A673 (cell line): Measurements from ENCODE around the gene ZMYND19. TPM values are rescaled to one million over a fixed set of nuclear protein-coding genes. Genes with fewer than 3 reads are reported as not detected.
"Not testable (repeated sequence)": the region's sequence is repeated elsewhere in the genome, so short reads cannot be mapped to it uniquely, and the experiment has no call there.

Experiments
- BruUV-seq: library from RNA; stranded (reverse); fragments of 400-500 nt; replicated peaks from 2 replicates; lab custom pipeline; 2021; lab: Mats Ljungman, UMichigan
- CTCF ChIA-PET: fragments of 300-600 bp; sonication (Branson Sonifier 250); formaldehyde crosslinking; loops from one replicate; lab custom pipeline; 2022; ENCODE audit warnings: antibody characterized with exemption; lab: Charles Lee
- POLR2A ChIA-PET: fragments of 300-600 bp; sonication (Branson Sonifier 250); formaldehyde crosslinking; loops from one replicate; lab custom pipeline; 2022; ENCODE audit warnings: antibody characterized with exemption; ENCODE audit not compliant: low non-redundant PET; lab: Charles Lee
- DNase-seq: peaks from one replicate; pipeline ENCODE4 v3.0.0-alpha.2; 2015; ENCODE audit warnings: low spot score
- H3K27ac ChIP-seq: fragments of 200-600 bp; sonication (generic); 2 replicates; pipeline ENCODE4 v1.5.1; 2016; ENCODE audit warnings: mixed run types, low read depth, mild to moderate bottlenecking, mixed read lengths, antibody characterized with exemption, low read length; ENCODE audit not compliant: poor library complexity, severe bottlenecking
- H3K27me3 ChIP-seq: fragments of 200-600 bp; sonication (generic); replicated peaks from 2 replicates; pipeline ENCODE4 v1.6.1; 2017; ENCODE audit warnings: mixed run types, low read depth, mild to moderate bottlenecking, mixed read lengths, antibody characterized with exemption, low read length; ENCODE audit not compliant: insufficient read depth, poor library complexity
- H3K36me3 ChIP-seq: fragments of 200-600 bp; sonication (generic); 2 replicates; pipeline ENCODE4 v1.6.1; 2016; ENCODE audit warnings: mixed run types, mild to moderate bottlenecking, mixed read lengths, antibody characterized with exemption, low read length; ENCODE audit not compliant: insufficient read depth, poor library complexity, severe bottlenecking
- H3K4me1 ChIP-seq: fragments of 200-600 bp; sonication (generic); 2 replicates; pipeline ENCODE4 v1.6.1; 2017; ENCODE audit warnings: mixed run types, mild to moderate bottlenecking, mixed read lengths, antibody characterized with exemption, low read length; ENCODE audit not compliant: insufficient read depth, poor library complexity, severe bottlenecking
- H3K4me3 ChIP-seq: fragments of 200-600 bp; sonication (generic); 2 replicates; pipeline ENCODE4 v1.5.1; 2016; ENCODE audit warnings: low read depth, mixed run types, mild to moderate bottlenecking, mixed read lengths, low read length; ENCODE audit not compliant: poor library complexity, severe bottlenecking
- H3K9me3 ChIP-seq: fragments of 200-600 bp; sonication (generic); 2 replicates; pipeline ENCODE4 v1.6.1; 2016; ENCODE audit warnings: mixed run types, low read depth, mild to moderate bottlenecking, mixed read lengths, antibody characterized with exemption, low read length; ENCODE audit not compliant: poor library complexity, severe bottlenecking
- CTCF ChIP-seq: fragments of 300-800, 200-600 bp; sonication (generic); conservative IDR thresholded peaks from 2 replicates; pipeline ENCODE4 v1.5.1; 2017; ENCODE audit warnings: low read depth, mild to moderate bottlenecking, antibody characterized with exemption, low read length, moderate library complexity, mixed read lengths
- EZH2 ChIP-seq: fragments of 200-600 bp; sonication (generic); IDR thresholded peaks from 2 replicates; pipeline ENCODE4 v1.6.1; 2017; ENCODE audit warnings: borderline replicate concordance, low read depth, mild to moderate bottlenecking, mixed read lengths, antibody characterized with exemption, low read length; ENCODE audit not compliant: poor library complexity, severe bottlenecking
- intact Hi-C: fragments of 100-400 bp; cut with micrococcal nuclease; formaldehyde crosslinking; loops from one replicate; pipeline ENCODE4 v1.10.0; 2022; ENCODE audit not compliant: unreplicated experiment
- total RNA-seq: library from RNA; stranded (reverse); gene quantifications from 2 replicates; pipeline ENCODE4 v1.2.3, GENCODE V29; 2021

ZMYND19 gene
- total RNA-seq, 1 experiment from 2014 or later: 75.3 TPM

GRCh38 chr9:137630679-137631078, 40.4 kb upstream of the ZMYND19 start:
- ChIA-PET POLR2A (no interaction called here), CTCF (no interaction called here)
- Histone ChIP-seq H3K9me3 (no peaks in the 10 kb centered on the region), H3K27me3 (no peaks in the 10 kb centered on the region), H3K36me3 (no peaks in the 10 kb centered on the region), H3K4me1 (peaks cover 10% of the 10 kb centered on the region), H3K4me3 (no peak overlapping the region), H3K27ac (no peak overlapping the region)
- DNase-seq: no peak
- no peak for TF ChIP-seq EZH2
- no peak for TF ChIP-seq CTCF
- BruUV-seq: no TSS peak
- intact Hi-C loops: no loop called here

- H3K36me3 ChIP-seq: no peaks in the 10 kb centered on the region
- no peak for TF ChIP-seq EZH2
- no peak for TF ChIP-seq CTCF
- H3K9me3 ChIP-seq: no peaks in the 10 kb centered on the region
- no peak for DNase-seq
- intact Hi-C loops: no loop called here
- no peaks in the 10 kb centered on the region for H3K27me3 ChIP-seq
- ChIA-PET CTCF (no interaction called here), POLR2A (interaction anchor here (0.6 kb wide), 1 partner anchor 747 kb away, joined by 3 read pairs; no protein-coding TSS in a partner anchor)
- BruUV-seq: no TSS peak
- peaks cover 10% of the 10 kb centered on the region for H3K4me1 ChIP-seq
- no peak overlapping the region for H3K27ac ChIP-seq
- H3K4me3 ChIP-seq: no peak overlapping the region
Observed at GRCh38 chr9:137630126-137630525, 39.8 kb upstream of the ZMYND19 start.

GRCh38 chr9:137627406-137627805, 37.1 kb upstream of the ZMYND19 start:
- H3K4me1 ChIP-seq, H3K27me3 ChIP-seq, intact Hi-C loops, H3K27ac ChIP-seq, DNase-seq, H3K9me3 ChIP-seq, H3K36me3 ChIP-seq, H3K4me3 ChIP-seq, BruUV-seq, POLR2A ChIA-PET: not testable (repeated sequence)
- CTCF ChIA-PET: interaction anchor here (0.6 kb wide), 1 partner anchor 9 kb away, joined by 6 read pairs; the partner anchor contains the start of gene EHMT1

GRCh38 chr9:137626464-137626863, 36.2 kb upstream of the ZMYND19 start:
- H3K4me1 ChIP-seq: peaks cover 2% of the 10 kb centered on the region
- no peak overlapping the region for H3K4me3 ChIP-seq
- no TSS peak for BruUV-seq
- ChIA-PET POLR2A (no interaction called here), CTCF (no interaction called here)
- DNase-seq: no peak
- no peaks in the 10 kb centered on the region for H3K27me3 ChIP-seq
- H3K36me3 ChIP-seq: no peaks in the 10 kb centered on the region
- intact Hi-C loops: no loop called here
- H3K27ac ChIP-seq: no peak overlapping the region
- TF ChIP-seq EZH2 (no peak), CTCF (no peak)
- H3K9me3 ChIP-seq: no peaks in the 10 kb centered on the region

- BruUV-seq, H3K27me3 ChIP-seq, H3K4me1 ChIP-seq, CTCF ChIA-PET, H3K4me3 ChIP-seq, H3K9me3 ChIP-seq, H3K36me3 ChIP-seq, DNase-seq, intact Hi-C loops, H3K27ac ChIP-seq, POLR2A ChIA-PET: not testable (repeated sequence)
Observed at GRCh38 chr9:137622211-137622610, 31.9 kb upstream of the ZMYND19 start.
